ENCODE data around the gene SAPCD2.

Gene SAPCD2

DNA sequence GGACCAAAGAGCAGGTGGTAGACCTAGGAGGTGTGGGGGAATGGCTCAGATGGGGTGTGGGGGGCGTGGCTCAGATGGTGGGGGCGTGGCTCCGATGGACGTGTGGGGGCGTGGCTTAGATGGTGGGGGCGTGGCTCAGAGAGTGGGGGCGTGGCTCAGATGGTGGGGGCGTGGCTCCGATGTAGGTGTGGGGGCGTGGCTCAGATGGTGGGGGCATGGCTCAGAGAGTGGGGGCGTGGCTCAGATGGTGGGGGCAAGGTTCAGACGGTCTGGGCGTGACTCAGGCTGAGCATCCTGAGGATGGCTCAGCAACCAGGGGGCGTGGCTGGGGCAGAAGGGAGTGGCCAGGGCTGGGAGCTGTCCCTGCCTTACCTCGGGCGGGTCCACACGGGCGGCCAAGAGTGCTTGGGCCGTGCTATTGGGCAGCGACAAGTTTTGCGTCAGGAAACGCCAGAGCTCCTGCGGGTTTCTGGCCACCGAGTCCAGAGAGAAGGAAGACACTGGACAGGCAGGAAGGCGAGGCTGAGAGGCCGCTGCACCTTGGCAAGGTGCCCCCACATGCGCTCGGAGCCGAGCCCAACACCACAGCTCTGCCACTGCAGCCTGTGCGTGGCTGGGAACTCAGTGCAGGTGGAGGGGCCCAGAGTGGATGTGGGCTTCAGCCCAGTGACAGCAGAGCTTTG, 48.2 kb downstream of the SAPCD2 start:
- Mint-ChIP-seq H3K27ac (no peak overlapping the region), H3K4me1 (no peaks in the 10 kb centered on the region), H3K9me3 (no peaks in the 10 kb centered on the region), H3K4me3 (no peak overlapping the region), H3K27me3 (ENCODE audit: low read depth) (no peaks in the 10 kb centered on the region), H3K36me3 (ENCODE audit: low read depth) (no peaks in the 10 kb centered on the region)
- TF ChIP-seq, protein P1, sequence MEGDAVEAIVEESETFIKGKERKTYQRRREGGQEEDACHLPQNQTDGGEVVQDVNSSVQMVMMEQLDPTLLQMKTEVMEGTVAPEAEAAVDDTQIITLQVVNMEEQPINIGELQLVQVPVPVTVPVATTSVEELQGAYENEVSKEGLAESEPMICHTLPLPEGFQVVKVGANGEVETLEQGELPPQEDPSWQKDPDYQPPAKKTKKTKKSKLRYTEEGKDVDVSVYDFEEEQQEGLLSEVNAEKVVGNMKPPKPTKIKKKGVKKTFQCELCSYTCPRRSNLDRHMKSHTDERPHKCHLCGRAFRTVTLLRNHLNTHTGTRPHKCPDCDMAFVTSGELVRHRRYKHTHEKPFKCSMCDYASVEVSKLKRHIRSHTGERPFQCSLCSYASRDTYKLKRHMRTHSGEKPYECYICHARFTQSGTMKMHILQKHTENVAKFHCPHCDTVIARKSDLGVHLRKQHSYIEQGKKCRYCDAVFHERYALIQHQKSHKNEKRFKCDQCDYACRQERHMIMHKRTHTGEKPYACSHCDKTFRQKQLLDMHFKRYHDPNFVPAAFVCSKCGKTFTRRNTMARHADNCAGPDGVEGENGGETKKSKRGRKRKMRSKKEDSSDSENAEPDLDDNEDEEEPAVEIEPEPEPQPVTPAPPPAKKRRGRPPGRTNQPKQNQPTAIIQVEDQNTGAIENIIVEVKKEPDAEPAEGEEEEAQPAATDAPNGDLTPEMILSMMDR (IDR thresholded peaks at IDR 0.05; ENCODE audit: unreplicated experiment in 3 of 3), result no peak

DNA sequence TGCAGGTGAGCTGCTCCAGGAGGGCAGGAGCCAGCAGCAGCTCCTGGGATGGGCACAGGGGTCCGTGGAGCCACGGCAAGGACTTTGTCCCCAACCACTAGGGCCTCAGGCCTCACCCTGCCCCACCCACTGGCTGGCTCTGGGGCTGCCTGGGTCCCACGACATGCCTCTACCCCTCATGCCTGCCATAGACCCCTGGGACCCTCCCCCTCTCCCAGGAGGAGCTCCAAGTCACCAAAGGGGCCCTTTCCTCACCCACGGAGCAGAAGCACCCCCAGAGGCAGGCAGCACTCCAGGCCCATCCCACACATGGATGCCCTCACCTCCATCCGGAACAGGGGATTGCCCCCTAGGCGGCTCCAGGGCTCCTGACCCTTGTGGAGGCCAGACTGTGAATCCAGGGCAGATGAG, 48.8 kb downstream of the SAPCD2 start:
- no peaks in the 10 kb centered on the region for H3K27me3 Mint-ChIP-seq (ENCODE audit: low read depth)
- H3K4me1 Mint-ChIP-seq, result no peaks in the 10 kb centered on the region
- H3K9me3 Mint-ChIP-seq, result no peaks in the 10 kb centered on the region
- no peak overlapping the region for H3K27ac Mint-ChIP-seq
- TF ChIP-seq, protein P1 (IDR thresholded peaks at IDR 0.05; ENCODE audit: unreplicated experiment in 3 of 3), result no peak
- peaks cover 4% of the 10 kb centered on the region for H3K36me3 Mint-ChIP-seq (ENCODE audit: low read depth)
- H3K4me3 Mint-ChIP-seq, result no peak overlapping the region

DNA sequence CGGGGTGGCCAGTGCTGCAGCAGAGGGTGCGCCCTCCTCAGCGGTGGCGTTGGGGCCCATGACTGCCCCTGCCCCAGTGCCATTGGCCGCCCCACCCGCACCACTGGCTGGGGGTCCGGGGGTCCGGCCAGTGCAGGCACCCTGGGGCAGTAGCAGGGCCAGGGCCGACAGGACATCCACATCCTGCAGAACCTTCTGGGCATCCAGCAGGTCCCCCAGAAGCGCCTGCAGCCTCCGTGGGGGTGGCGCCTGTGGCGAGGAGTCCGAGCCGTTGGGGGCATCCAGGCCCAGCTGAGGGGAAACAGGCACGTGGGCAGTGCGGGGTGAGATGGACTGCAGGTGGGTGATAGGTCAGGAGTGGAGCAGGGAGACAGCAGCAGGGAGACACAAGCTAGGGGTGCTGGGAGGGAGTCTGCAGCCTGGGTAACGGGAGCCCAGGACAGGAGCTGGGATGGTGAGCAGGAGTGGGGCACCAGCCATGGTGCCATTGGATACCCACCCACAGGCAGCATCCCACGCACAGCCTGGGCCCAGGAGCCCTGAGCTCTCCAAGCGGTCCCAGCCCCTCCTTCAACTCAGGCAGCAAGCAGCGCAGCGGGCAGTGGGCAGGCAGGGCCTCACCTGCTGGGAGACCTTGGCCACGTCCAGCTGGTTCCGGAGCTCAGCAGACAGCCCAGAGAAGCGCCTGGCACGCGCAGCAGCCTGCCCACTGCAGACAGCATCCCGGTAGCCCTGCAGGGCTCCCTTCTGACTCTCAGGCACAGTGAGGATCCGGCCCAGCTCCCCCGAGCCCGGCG, 49.4 kb downstream of the SAPCD2 start:
- Mint-ChIP-seq H3K27me3 (ENCODE audit: low read depth) (no peaks in the 10 kb centered on the region), H3K36me3 (ENCODE audit: low read depth) (peaks cover 5% of the 10 kb centered on the region), H3K27ac (no peak overlapping the region), H3K4me1 (no peaks in the 10 kb centered on the region), H3K4me3 (no peak overlapping the region), H3K9me3 (no peaks in the 10 kb centered on the region)
- TF ChIP-seq, protein P1 (IDR thresholded peaks at IDR 0.05; ENCODE audit: unreplicated experiment in 3 of 3), result no peak

DNA sequence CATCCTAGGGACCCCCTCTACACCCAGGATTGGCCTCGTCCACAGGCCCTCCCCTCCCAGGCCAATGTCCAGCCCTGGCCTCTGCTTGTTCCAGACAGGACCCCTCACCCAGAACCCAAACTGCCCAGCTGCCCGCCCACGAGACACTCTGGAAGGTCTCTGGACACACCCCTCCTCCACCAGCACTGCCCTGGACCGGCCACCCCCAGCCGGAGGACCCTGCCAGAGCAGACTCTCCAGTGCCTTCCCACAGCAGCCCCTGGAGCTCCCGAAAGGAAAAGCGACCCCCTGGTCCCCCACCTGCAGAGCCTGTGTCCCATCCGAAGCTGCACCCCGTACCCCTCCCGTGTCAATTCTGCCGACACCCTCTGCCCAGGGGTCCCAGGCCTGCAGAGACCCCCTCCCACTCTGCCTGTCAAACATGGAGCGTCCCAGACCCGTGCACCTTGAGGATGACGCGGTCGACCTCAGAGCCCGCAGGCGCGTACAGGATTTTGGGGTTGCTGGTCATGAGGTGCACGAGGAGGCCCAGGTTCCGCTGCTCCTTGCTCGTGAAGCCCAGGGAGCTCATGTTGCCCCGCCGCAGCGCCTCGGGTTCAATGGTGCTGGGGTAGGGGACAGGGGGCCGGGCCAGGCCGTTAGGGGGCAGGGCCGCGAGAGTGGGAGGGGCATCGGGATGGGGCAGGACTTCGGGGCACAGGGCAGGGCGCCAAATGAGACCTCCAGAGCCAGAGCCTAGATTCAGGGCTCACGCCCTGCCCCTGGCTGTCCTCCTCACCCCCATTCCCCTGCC, 50.3 kb downstream of the SAPCD2 start:
- no peaks in the 10 kb centered on the region for H3K27me3 Mint-ChIP-seq (ENCODE audit: low read depth)
- H3K9me3 Mint-ChIP-seq, result no peaks in the 10 kb centered on the region
- no peak overlapping the region for H3K27ac Mint-ChIP-seq
- H3K4me3 Mint-ChIP-seq, result no peak overlapping the region
- TF ChIP-seq, protein P1 (IDR thresholded peaks at IDR 0.05; ENCODE audit: unreplicated experiment in 3 of 3), result no peak
- no peaks in the 10 kb centered on the region for H3K4me1 Mint-ChIP-seq
- peaks cover 8% of the 10 kb centered on the region for H3K36me3 Mint-ChIP-seq (ENCODE audit: low read depth)

DNA sequence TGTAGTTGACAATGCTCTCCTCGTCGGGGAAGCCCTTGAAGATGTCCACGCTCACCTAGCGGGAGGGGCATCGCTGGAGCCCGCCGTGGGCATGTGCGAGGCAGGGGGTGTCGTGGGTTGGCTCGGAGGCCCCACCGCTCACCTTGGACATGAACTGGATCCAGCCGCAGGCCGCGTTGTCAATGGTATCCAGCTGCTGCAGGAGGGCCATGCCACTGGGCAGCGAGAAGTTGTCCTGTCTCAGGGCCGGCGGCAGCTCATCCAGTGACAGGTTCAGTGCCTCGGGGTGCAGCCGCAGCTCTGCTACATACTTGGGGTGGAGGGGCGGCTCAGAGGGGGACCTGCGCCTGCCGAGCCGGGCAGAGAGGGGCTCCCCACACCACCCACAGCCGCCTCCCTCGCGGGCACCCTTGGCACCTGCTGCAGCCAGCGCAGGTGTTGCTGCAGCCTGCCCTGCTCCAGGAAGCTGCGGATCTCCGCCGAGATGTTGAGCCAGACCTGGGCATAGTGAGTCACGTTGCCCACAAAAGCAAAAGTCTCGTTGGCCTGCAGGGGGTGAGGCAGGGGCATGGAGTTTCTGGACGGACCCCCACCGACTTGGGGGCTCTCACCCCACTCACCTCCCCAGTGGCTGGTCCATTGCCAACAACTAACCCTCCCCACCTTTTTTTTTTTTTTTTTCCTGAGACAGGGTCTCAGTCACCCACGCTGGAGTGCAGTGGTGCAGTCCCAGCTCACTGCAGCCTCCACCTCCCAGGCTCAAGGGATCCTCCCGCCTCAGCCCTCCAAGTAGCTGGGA, 51.4 kb downstream of the SAPCD2 start:
- Mint-ChIP-seq H3K4me3 (no peak overlapping the region), H3K4me1 (no peaks in the 10 kb centered on the region), H3K27me3 (ENCODE audit: low read depth) (no peaks in the 10 kb centered on the region), H3K36me3 (ENCODE audit: low read depth) (peaks cover 8% of the 10 kb centered on the region), H3K27ac (no peak overlapping the region), H3K9me3 (no peaks in the 10 kb centered on the region)
- TF ChIP-seq, protein P1 (IDR thresholded peaks at IDR 0.05; ENCODE audit: unreplicated experiment in 3 of 3), result no peak
